Amniotic stem cell (primary cell): ENCODE results near the gene TSPAN6.

Experiments used
- DNase-seq: peaks from one replicate; lab custom pipeline; 2025; lab: John Stamatoyannopoulos, UW

TSPAN6 gene, protein sequence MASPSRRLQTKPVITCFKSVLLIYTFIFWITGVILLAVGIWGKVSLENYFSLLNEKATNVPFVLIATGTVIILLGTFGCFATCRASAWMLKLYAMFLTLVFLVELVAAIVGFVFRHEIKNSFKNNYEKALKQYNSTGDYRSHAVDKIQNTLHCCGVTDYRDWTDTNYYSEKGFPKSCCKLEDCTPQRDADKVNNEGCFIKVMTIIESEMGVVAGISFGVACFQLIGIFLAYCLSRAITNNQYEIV

DNA sequence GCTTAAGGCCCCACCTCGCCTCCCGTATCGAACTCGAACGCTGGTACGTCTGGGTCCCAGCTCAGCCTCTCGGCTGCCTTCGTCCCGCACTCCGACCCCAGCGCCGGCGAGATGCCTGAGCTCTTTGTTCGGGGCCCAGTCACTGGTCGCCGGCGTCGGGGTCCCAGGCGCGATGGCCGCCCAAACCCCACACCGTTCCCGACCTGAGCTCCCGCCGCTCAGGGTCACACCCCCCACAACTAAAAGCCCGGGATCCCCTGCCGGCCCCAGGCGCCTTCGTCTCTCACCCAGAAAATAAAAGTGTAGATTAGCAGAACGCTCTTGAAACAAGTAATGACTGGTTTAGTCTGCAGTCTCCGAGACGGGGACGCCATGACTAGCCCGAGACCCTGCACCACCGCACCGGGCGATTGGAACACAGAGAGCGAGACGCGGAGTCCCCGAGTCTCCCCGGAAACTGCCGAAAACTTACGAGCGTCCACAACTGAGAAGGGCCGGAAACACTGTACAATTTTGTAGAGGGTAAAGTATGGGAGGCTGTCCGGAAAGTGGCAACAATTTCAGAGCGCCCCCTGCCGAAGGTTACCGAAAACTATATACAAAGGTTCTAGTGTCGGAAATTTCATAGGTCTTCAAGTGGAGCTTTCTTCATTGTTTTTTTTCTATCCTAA is at the start of gene TSPAN6:
Gene TSPAN6, minus strand, starts transcription at position 486 of the 671 bp plus-strand sequence. Its CDS starts 112 bp downstream, at position 374.
- DNase-seq, result peak; percentile 73

DNA sequence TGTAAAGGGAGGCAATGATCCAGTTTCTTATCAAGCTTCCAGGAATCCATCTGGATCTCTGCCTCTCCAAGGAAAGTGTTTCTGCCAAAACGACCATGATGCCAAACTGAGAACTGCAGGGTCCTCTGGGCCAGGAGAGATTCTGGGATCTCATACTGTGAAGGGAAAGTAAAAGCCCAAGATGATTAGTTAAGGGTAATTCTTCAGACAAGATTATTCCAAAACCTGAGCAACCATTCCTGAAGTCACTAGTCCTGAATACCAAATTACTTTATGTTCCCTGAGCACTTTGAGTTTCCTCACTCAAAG is 49.3 kb upstream of the TSPAN6 start:
- DNase-seq, result no peak

DNA sequence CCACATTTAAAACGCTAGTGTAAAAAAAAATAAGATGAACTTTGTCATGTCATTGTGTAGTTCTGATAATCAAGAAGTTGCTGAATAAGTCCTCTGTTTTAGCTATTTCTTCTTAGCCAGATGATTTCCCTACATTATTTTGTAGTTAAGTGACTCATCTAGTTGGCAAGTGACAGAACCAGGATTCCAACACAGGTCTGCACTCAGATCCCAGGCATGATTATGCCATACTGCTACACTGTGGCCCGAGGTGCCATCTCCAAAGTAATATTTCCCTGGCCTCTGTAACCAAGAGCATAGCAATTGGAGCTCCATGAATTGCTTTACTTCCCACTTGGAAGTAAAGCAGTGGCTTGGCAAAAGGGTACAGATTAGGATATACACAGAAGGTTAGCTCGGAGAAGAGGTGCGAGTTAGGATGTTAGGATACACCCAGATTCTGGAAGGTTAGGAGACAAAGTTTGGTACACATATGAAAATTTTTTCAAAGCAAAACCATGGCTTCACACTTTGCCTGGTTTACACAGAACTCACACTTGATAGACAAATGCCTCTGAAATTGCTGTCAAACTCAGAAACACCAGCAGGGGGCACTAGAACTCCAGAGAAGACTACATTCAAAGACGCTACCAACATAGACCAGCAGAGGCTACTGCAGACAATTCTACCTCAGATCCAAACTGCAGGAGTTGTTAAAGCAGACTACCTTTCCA is 48.8 kb upstream of the TSPAN6 start:
- no peak for DNase-seq

DNA sequence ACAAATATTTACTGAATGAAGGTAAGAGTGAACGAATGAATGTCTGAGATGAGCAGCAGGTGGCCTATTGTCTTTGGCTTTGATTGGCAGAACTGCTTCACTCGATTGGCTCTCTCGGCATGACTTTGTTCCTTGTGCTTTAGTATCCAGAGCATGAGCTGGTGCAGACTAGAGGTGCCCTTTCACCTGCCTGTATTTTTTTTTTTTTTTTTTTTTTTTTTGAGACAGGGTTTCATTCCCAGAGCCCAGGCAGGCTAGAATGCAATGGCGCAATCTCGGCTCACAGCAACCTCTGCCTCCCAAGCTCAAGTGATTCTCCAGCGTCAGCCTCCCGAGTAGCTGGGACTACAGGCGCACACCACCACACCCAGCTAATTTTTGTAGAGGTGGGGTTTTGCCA is 46.3 kb upstream of the TSPAN6 start:
- no peak for DNase-seq

DNA sequence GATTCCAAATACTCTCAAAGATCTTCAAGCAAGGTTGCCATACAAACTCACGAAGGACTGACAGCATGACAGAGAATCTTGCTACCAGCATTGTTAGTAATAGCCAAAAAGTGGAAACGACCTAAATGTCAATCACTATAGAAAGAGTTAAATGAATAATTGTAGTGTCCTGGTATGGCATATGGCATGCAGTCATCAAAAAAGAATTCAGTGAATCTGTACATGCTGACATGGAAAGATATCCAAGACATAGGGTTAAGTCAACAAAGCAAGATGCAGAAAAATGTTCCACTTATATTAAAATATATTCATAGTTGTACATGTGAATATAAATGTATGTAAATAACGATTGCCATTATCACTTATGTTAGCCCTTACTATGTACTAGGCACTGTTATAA is 45.0 kb upstream of the TSPAN6 start:
- no peak for DNase-seq

DNA sequence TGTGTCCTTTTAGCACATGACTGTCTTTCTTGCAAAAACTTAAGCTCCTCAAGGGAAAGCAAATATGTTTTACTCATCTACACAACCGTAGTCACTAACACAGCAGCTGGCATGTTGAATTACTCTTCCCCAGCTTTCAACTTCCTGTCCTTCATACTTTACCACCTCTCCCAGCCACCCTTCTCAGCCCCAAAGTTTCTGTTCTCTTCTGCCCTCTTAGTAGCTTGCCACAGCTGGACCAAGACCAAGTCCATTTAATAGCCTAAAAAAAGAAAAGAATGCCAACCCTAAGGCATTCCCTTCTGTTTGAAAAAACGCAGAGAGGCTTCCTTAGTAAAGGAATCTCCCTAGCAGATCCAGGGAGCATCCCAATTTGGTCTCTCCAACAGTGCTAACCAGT is 44.1 kb upstream of the TSPAN6 start:
- DNase-seq, result peak; percentile 1

DNA sequence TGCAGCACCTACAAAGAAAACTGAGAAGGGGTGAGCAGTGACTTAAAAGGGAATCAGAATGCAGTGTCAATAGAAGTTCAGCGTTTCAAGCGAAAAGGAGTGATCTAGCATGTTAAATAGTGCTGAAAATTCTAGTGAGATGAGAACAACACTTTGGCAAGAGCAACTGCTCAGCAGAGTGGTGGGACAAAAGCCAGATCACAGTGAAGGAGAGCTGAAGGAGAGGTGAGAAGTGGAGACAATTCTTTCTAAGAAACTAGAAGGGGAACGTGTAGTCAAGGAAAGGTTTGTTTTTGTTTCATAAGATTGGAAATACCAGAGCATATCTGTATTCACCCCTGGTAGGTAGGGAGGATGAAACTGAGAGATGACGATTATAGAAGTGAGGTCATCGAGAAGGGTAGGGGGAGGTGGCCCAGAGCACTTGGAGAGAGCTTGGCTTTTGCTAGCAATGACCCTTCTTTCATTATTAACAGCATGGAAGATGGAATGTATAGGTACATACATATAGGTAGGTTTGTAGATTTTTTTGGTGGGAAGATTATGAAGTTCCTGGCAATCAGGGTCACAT is 41.1 kb upstream of the TSPAN6 start:
- DNase-seq, result no peak

DNA sequence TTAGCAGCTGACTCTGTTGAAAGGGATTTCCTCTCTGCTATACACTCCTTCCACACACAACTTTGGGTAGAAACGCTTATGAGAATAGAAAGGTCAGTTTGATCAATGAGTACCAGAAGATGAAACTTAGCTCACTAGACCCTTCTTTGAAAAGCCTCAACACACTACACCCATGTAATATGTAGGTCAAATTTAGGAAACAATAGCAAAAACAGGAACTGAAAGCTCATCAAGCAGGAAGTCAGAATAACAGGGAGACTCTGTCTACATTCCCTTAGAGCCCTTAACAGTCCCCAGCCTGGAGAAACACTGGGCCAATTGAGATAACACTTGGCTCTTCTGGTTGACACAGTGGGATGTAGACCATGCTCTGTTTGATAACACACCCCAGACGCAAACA is 38.1 kb upstream of the TSPAN6 start:
- DNase-seq, result no peak

DNA sequence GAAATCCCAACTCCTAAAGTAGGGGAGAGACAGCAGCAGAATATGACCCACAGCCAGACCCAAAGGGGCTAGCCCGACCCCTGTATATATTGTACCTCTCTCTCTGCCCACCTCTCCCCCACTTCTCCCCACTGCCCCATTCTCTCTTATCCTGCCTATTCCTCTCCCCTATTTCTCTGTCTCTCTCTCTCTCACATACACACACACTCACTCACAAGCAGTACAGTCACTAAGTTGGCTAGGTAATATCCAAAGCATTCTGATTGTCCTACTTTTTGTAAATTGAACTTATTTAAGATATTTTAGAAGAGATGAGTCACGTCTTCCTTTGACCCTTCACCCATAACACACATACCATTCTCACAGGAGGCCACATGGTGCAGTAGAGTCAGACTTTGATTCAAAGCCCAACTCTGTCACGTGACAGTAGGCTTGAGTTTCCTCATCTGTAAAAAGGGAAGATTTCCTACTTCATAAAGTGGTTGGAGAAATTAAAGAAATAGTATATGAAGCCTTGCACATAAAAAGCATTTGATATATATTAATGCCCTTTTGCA is 36.9 kb upstream of the TSPAN6 start:
- DNase-seq, result no peak

DNA sequence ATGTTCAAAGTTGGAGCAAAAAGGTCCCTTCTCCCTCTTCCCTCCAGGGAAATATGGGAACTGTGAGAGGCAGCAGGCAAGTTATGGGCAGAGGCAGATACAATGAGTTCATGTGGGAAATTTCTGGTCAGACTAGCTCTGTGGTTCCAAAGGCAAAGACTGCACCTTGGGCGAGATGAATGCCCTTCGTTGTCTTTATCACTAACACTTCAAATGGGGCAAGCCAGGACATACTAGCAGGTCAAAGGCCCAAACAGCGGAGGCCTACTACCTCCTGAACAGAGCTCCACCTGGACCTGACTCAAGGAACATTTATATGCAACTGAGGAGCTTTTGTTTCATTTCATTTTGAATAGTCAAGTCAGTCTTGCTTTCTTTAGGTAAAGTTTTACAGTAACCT is 36.4 kb upstream of the TSPAN6 start:
- DNase-seq, result no peak

DNA sequence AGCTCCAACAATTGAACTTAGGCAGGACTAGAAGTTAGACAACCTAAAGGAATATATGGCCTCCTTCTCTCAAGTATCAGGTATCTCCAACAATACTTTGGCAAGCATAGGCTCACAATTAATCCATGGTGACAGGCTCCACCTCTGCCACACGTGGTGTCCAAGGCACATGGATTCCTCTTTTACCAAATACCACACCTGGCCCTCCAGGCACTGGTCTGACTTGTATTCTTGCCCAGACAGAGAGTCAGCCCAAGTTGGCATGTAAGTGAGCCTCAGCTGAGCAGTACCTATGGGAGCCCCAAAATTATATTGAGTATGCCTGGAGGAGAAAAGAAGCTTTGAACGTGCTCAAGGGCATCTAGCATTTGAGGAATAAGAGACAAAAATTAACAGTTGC is 27.0 kb upstream of the TSPAN6 start:
- no peak for DNase-seq

DNA sequence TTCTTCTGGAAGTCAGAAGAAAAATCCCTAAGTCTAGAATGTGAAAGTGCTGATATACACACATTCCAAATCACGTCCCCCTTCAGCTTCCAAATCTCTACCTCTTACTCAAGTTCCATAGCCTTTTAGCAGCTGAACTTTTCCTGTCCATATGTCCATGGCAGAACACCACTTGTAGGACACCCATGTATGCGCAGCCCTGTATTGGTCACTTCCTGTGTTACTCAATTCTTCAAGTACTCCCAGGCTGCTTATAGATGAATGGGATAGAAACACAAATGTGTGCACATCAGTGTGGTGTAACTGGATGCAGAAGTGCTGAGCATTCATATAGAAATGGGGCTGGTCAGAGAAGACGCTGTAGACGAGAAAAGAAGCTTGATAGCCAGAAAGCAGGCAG is 26.2 kb upstream of the TSPAN6 start:
- DNase-seq, result no peak

DNA sequence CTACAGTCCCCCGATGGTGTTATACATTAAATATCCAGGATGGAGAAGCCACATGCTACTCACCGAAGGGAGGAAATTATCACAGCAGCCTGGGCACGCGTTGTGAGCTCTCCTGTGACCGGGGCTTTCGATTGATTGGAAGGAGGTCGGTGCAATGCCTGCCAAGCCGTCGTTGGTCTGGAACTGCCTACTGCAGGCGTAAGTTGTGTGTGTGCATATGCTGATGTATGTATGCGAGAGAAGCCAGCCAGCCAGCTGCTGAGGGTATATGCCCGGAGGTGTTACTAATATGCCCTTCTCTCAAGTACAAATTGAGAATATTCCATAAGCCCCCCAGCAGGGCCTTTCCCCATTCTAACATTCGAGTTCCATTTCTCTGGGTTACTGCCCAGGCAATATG is 25.6 kb upstream of the TSPAN6 start:
- no peak for DNase-seq

DNA sequence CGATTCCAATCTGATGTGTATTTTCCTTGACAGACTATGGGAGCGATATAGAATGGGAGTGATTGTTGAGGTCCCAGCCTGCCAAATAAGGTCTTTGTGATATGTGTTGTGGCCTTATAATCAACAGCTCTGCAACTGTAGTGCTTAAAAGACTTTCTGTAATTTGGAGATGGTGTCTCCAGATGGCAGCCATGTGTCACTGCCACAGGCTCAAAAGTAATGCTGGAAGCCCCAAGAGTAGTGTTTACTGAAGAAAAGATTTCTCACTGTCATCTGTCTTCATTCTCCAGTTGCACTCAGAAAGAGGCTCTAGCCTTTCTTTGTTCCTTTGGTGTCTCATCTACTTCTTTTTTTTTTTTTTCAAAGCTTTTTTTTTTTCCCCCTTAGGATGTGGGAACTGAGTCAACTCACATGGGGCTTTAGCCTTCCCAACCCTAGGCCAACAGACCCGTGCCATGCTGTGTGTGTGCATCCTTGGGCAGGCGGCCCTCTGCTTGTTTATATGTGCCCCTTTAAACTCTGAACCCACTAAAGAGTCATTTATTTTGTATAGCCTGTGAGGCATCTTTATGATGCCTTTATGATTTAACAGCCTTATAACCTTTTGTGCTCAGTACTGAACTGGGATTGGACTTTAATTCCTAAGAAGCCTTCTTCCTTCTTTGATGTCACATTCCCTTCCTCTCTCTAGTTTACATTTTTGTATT is 23.0 kb upstream of the TSPAN6 start:
- no peak for DNase-seq

DNA sequence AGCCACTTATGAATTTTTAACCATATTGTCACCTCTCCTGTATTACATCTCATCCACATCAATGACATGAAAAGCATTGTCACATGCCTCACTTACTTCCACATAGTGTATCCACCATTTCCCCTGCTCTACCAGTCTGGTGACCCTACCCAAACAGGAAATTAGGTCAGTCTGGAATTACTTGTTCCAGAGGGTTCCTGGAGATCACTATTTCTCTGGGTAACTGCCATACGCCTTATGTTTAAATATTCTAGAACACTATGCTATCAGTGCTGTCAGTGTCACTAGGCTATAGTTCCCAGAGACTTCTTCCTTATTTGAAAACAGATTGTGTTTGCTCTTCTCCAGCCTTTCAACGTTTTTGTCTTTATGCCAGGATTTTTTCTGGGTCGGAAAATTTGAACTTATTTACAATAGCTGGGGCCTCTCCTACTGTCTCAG is 22.4 kb upstream of the TSPAN6 start:
- no peak for DNase-seq

DNA sequence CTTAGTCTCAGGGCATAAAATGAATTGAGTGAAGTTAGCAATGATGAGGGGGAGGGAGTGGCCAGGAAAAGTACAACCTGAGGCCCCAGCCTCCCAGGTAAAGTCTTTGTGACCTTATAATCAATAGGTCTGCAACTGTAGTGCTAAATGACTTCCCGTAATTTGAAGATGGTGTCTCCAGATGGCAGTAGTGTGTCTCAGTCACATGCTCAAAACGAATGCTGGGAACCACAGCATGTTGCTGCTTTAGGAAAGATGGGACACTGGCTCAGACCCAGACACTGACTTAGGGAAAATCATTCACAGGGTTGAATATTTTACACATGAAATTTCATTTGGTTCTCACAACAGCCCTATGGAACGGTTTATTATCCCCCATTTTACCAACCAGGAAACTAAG is 17.7 kb upstream of the TSPAN6 start:
- DNase-seq, result no peak

DNA sequence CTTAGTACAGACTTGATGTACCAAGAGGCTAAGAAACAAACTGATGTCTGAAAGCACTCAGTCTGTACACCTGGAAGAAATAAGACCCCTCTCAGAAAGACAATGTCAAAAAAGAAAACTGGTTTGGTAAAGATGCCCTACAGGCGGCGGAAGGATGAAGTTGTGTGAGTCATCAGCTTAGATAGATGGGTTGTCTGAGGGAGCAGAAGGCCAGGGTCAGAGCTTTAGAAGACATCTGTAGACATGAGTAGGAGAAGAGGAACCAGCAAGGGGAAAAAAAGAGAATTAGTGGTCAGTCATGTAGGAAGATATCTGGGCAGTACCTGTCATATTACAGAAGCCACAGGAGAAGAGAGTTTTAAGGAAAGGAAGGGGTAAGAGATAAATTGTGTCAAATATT is 15.7 kb upstream of the TSPAN6 start:
- DNase-seq, result no peak

DNA sequence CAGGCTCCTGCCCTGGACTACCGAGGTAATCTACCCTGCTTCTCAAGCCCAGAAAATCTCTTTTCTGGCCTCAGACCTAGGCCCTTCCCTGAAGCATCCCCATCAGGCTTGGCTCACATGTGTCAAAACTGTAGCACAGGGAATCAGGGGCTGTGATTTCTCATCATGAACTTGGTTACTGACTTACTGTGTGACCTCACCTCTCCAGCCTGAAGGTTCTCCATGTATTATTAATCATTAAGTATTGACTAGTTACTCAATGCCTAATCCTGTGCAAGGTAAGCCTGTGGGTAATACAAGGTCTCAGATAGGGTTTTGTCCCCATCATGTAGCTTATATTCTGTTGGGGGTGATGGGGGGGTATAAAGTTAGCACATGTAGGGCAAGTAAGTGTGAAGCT is 14.2 kb upstream of the TSPAN6 start:
- DNase-seq, result no peak

DNA sequence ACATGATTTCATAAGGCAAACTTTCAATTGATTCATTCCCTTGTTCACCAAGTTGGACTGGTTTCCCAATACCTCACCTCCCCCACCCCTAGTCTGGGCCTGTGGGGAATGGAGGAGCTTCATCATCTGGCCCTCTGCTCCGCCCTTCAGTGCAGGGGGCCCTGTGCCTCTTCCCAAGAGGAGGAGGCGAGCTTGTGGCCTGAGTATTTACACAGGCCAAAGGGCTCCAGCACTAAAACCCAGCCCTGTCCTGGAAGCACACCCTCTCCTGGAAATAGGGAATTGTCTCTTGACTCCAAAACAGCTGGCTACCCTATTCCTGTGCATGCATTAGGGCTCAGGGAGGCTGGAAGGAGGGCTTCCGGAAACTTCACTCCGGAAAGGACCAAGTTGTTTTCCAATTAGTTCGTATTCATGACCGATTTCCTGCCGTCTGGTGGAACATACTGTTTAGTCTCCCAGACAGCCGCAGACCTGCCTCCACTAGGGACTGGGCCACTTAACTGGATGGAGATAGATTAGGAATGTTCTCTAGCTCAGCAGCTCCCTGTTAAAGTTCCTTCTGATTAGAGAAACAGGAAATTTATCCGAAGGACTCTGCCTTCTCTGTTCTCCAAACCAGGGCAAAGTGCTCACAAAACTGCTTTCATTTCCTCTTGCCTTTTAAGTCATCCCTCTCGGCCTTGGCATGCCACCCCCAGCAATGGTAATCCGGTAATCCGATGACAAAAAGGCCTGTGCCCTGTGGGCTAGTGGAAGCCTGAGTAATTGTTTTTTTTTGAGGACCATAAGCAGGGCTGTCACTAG is 13.1 kb upstream of the TSPAN6 start:
- peak; percentile 15 for DNase-seq

DNA sequence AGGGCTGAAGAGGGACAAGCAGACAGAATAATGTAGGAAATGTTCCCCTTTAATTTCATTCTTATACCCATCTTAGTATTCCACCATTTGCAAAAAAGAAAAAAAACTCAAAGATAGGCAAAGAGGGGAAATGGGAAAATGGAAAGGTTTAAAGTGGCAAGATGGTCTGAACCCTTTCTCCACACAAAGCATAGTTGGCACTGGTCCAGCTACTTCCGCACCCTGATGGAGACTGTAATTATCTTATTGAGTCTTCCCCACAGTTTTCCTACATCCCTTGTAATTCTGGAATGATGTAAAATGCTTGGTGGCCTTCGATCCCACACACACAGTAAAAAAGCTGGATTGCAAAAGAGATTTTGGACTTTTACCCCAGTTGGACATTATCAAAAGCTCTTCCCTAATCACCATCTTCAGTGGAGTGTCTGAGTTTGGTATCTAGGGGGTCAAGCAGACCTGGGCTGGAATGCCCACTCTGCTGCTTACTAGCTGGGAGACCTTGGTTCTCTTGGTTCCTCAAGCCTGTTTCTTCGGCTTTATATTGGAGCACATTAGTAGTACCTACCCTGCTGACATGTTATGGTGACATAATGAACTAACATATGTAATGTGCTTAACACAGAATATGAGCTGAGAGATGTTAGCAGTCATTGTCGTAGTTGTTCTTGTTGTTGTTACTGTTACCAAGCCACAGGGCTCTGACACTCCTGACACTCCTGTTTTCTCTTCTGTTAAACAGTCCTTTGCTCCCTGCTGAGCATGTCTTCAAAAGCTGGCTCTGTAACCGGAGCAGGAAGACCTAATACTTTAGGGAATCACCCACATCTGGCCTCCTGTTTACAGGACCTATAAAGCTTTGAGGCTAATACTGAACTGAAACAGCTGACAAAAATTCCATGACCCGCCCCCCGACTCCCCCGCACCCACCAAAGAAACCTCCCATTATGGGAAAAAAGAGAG is 12.1 kb upstream of the TSPAN6 start:
- no peak for DNase-seq
